ENCODE measurements around the gene DOLPP1.
A peak's percentile ranks its signal among the peaks of the same experiment; 100 is the strongest.
"Not testable (repeated sequence)": the region's sequence is repeated elsewhere in the genome, so short reads cannot be mapped to it uniquely, and the experiment has no call there.

Gene DOLPP1, protein sequence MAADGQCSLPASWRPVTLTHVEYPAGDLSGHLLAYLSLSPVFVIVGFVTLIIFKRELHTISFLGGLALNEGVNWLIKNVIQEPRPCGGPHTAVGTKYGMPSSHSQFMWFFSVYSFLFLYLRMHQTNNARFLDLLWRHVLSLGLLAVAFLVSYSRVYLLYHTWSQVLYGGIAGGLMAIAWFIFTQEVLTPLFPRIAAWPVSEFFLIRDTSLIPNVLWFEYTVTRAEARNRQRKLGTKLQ

DNA sequence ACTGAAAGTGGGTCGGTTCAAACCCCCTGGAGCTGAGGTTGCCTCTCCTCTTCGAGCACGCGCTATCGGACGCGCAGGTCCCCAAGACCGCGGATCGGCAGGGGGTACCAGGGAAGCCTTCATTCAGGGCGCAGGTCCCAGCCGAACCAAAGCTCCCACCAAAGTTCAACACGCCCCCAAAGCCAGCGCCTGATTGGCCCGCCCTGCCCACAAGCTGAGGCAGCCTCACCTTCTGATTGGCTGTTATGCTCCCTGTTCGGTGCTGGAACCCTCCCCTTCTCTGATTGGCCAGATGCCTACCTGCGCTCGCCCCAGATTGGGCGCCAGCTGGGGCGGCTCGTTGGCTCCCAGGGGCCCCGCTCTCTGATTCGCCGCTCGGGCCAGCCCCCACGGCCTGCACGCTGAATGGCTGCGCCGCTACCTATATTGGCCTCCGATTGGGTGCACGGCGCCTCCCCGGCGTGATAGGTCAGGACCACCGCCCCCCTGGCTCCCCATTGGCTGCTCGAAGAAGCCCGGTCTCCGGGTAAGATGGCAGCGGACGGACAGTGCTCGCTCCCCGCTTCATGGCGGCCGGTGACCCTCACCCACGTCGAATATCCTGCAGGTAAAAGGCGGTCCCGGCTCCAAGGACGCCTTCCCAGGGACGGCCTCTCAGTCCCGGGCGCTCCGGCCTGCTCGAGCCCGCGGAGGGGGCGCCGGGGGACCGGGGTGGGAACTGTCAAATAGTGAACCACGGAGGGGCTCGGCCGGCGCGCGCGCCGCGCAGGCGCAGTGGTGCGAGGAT lies at the start of gene DOLPP1:
Gene DOLPP1 (plus strand): TSS at position 511 of the 787 bp plus-strand sequence. CDS start 21 bp downstream, at position 532.
- DNase-seq, result peak; percentile 99 to 100

DNA sequence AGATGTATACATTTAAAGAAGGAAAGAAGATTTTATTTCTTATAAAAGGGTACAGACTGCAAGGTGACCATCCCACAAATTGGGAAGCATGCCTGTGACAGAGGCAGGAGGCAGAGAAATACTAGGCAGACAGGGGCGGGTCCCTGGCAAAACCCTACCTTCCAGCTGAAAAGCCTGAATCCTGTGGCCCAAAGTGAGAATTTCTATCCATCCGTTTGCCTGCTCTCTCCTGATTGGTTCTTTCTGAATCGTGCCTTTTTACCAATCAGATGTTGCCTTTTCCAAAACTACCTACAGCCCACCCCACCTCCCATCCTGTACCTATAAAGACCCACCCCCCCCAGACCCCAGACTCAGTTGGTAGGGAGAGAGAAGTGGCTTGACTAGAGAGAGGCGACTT lies 49.4 kb upstream of the DOLPP1 start:
- no peak for DNase-seq

DNA sequence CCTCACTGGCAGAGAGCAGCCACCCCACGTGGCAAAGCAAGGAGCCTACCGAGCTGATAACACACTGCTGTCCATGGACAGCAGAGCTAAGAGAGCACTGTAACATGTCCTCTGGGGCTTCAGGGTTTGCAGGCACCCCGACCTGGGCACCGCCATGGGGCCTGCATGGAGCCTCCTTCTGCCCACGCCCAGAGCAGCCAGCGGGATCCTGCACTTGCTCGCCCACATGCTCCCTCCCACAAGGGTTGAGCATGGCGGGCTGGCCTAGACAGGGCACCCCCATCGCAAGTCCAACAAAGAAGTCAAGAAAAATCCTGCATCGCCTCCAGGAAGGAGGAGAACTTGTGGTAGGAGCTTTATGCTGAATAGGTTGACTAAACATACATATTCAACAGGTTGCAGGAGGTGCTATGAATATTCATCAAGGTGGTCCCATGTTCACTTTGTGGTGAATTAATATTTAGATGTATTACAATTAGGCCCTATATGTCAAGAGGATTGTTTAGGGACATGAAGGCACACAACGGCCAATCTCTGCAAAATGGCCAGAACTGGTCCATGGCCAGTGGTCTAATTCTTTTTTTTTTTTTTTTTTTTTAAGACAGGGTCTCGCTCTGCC lies 48.3 kb upstream of the DOLPP1 start:
- no peak for DNase-seq

DNA sequence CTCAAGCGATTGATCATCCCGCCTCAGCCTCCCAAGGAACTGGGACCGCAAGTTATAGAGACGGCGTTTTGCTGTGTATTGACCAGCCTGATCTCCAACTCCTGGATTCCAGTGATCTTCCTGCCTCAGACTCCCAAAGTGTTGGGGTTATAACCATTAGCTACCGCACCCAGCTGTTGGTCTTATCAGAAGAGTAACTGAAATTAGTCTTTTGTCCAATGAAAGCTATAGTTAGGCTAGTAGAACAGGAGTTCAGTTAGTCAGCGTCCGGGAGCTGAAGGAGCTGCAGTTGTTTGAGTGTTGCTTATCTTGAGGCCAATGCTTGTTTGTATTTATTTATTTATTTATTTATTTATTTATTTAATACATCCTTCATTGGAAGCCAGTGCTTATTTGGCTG lies 47.7 kb upstream of the DOLPP1 start:
- DNase-seq, result no peak

DNA sequence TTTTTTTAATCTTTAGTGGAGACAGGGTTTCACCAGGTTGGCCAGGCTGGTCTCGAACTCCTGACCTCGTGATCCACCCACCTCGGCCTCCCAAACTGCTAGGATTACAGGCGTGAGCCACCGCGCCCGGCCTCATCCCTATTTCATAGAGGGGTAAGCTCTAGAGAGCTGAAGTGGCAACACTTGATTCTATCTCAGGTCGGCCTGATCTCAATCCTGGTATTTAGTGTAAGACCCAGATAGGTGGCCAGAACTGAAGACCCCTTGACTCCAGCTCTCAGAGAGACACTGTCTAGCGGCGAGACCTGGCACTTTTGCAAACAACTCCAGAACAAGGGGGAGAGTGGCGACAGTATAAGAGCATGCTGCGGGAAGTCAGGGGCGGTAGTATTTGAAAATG lies 45.1 kb upstream of the DOLPP1 start:
- not testable (repeated sequence) for DNase-seq

DNA sequence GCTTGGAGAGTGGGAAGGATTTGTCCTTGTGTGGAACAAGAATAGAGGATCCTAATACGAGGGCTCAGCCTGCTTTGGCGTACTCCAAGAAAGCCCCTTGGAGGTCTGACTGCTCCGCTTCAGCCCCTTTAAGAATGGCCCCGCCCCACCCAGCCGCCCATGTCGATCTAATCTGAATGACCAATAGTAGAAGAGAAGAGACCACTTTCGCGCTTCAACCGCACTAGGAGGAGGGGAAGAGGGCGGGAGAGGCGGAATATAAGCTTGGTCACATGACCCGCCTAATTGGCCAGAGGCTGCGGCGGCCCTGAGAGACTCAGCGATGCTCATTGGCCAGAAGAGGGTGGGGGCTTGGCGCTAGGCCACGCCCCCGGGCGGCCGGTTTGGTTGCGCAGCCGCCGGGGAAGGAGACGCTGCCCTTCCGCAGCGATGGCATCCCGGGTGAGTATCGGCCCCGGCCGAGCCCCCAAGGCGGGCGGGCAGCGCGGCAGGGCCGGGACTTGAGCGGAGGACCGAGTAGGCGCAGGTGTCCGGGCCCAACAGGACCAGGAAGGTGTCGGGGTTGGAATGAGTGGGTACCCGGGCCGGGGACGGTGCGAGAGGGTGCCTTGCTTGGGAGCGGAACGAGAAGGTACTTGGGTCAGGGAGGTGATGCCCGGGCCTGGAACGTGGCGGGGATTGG lies 44.5 kb upstream of the DOLPP1 start, which contains the start of gene MIGA2:
Gene MIGA2 (plus strand): TSS at position 386 of the 682 bp plus-strand sequence. CDS start 3,969 bp downstream, outside the sequence.
- peak; percentile 97 to 98 for DNase-seq

DNA sequence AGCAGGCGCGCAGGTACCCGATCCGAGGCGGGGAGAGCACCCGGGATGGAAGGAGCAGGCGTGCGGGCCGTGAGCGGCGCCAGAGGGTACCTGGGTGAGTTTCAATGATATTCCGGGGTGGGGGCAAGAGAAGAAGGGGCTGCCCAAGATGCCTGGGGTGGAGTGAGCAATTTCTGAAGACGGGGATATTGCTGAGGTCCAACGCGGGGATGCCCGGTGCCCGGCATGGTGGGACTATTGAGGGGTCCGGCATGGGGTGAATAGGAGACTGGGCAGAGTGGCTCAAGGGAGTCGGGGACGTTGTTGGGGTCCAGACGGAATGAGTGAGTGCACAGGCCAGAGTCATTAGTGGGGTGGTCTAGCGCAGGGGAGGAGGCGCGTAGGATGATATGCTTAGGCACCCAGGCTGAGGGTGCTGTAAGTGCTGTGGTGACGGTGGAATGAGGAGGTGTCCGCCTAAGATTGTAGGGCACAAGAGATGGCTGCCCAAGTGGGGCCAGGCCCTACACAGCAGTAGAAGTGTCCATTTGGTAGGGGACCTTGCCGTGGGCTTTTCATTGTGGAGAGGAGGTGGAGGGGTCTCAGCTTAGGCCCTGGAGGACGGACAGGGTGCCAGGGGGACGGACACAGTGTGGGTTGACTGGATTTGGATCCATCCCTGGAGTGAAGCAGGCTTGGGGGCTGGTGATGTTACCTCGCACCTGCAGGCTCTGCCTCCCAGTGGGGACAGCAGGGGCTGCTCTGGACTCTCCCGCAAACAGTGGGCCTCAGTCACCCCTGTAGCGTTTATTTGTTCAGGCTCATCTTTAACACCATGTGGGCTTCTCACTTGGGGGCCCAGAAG lies 43.8 kb upstream of the DOLPP1 start:
- DNase-seq, result no peak

DNA sequence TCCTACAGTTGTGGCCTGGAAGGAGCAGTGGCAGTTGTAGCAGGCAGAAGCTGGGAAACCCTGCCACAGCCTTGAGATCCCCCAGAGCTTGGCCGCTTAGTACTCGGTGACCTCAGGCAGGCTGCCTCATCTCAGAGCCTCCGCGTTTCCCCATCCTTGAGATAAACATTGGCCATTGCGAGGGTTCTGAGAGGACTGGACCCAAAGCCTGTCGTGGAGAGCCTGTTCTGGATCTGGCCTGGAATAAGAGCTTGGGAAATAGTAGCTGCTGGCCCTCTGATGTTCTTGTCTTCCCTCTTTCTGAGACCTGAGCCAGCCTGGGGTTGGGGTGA lies 43.2 kb upstream of the DOLPP1 start:
- DNase-seq, result no peak

DNA sequence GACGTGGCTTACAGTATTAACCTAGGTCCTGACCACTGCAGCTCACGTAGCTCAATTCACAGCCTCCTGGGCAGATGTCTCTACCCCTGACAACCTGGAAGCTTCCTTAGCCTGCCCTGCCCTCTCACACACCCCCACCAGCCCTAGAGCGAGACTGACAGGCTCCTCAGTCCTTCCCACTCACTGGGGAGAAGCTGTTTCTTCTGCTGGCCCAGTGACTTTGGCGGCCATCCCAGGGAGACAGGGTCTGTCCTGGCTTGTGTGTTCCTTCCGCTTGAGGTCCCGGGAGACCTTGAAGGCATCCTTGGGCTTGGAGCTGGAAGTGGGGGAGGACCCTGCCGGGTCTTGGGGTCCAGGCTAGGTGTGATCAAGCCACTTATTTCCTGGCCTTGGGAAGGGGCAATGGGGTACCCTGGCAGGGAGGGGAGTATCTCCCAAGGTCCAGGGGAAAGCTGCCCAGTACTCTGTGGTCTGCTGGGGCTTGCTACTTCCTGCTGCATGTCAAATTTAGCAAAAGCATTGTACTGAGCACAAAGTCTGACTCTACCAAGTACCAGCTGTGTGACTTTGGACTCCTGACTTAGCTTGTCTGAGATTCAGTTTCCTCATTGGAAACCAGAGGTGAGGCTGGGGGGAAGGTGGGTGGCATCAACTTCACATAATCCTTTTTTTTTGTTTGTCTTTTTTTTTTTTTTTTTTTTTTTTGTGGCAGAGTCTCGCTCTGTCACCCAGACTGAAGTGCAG lies 42.6 kb upstream of the DOLPP1 start:
- no peak for DNase-seq

DNA sequence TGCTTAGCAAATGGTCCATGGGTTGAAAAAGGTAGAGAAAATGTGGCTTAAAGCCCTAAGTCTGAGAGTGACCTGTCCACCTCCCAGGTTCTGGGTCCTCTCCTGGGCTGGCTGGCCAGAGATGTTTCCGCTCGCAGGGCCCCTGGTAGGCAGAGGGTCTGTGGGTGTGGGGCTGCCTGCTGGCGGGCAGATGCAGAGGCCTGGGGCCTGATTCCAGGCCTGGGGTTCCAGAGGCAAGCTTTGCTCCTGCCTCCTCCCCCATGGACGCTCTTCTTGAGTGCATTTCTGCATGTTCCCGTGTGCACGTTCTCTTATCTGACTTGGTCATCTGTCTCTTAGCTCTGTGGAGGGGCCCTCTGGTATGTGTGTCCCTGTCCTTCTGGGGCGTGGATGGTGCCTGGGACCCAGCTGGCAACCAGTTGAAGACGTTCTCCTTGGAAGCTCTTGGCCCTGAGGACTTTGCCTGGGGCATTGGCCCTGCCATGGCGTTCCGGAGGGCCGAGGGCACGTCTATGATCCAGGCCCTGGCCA lies 40.7 kb upstream of the DOLPP1 start:
- DNase-seq, result no peak

DNA sequence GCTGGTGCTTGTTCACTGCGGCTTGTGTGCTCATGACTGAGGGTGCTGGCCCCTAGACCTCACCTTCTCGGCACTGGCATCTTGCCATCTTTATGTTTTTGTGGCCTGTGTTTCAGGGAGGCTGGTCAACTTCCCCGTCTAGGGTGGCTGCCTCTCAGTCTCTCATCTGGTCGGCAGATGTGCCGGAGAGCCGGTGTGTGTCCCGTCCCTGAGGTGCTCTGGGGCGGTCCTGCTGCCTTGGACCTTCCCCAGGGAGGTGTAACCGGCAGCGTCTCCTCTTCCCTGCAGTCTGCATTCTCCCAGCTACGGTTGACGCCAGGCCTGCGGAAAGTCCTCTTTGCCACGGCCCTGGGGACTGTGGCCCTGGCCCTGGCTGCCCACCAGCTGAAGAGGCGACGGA lies 38.9 kb upstream of the DOLPP1 start:
- no peak for DNase-seq

DNA sequence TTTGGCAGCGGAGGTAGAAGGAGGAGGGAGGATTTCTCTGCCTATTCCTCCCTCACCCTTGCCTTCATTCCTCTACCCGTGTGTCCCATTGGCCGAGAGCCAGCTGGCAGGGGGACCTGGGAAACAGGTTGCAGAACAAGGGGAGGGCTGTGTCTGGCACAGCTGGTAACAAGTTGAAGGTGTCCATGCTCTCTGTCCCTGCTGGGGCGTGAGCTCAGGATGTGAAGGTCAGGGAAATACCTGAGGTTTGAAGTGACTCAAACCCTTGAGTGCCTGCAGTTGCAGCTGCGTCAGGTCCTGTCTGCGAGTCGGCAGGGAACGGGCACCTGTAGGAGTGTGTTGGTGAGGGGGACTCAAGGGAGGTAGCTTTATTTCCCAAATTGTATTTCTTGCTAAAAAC lies 28.3 kb upstream of the DOLPP1 start:
- no peak for DNase-seq

DNA sequence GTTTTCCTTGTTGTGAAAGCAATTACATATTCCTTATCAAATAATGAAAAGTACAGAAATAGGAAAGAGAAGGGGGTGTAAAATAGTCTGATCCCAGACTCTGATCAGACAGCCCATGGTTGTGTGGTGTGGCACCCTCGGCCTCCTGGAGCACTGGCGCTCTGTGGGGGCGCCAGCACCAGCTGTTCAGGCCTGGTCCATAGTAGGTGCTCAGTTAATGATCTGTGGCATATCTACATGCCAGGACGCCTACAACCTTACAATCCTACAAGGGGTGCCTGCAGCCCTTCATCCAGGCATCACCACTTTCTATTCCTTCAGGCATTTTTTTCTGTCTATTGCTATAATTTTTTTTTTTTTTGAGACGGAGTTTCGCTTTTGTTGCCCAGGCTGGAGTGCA lies 27.9 kb upstream of the DOLPP1 start:
- DNase-seq, result no peak

DNA sequence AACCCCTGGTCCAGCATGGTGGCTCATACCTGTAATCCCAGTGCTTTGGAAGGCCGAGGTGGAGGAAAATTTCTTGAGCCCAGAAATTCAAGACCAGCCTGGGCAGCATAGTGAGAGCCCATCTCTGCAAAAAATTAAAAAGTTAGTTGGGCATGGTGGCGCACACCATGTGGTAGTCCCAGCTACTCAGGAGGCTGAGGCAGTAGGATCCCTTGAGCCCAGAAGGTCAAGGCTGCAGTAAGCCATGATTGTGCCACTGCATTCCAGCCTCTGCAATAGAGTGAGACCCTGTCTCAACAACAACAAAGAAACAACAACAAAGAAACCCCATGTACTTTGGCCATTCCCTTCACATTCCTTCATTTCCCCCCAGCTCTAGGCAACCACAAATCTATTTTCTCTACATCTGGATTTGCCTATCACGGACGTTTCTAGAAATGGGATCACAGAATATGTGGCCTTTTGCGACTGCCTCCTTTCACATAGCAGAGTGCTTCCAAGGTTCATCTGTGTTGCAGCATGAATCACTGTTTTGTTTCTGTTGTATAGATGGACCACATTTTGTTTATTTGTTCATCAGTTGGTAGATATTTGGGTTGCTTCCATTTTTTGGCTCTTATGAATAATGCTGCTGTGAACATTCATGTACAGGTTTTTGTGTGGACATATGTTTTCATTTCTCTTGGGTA lies 26.6 kb upstream of the DOLPP1 start:
- DNase-seq, result no peak

DNA sequence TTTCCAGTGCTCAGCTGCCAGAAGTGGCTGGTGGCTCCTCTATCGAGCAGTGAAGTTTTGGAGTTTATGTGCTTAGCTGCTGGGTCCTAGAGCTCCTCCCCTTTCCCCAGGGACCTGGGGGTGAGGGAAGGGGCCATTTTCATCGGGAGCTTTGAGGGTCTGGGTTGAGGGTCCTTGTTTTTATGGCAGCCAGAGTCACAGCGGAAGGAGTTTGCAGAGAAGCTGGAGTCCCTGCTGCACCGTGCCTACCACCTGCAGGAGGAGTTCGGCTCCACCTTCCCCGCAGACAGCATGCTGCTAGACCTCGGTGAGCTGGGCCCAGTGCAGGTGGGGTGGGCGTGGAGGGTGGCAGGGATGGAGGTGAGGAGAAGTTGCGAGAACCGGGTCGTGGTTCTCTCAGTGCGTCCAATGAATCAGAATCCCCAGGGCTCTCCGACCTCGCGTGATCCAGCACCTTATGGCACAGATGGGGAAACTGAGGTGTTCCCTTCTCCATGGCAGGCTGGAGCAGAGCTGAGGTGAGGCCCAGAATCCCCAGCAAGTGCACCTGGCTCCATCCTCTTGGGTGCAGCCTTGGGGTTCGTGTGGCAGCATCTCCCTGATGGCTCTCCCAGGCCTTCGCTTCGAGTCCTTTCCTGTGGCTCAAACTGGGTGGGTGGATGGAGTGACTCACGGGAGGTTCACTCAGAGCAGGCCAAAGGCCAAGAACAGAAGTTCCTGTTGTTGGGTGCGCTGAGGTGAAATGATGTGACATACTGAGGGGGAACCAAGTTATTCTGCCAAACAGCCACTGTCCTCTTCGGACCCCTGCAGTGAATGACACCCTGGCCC lies 21.7 kb upstream of the DOLPP1 start:
- no peak for DNase-seq

DNA sequence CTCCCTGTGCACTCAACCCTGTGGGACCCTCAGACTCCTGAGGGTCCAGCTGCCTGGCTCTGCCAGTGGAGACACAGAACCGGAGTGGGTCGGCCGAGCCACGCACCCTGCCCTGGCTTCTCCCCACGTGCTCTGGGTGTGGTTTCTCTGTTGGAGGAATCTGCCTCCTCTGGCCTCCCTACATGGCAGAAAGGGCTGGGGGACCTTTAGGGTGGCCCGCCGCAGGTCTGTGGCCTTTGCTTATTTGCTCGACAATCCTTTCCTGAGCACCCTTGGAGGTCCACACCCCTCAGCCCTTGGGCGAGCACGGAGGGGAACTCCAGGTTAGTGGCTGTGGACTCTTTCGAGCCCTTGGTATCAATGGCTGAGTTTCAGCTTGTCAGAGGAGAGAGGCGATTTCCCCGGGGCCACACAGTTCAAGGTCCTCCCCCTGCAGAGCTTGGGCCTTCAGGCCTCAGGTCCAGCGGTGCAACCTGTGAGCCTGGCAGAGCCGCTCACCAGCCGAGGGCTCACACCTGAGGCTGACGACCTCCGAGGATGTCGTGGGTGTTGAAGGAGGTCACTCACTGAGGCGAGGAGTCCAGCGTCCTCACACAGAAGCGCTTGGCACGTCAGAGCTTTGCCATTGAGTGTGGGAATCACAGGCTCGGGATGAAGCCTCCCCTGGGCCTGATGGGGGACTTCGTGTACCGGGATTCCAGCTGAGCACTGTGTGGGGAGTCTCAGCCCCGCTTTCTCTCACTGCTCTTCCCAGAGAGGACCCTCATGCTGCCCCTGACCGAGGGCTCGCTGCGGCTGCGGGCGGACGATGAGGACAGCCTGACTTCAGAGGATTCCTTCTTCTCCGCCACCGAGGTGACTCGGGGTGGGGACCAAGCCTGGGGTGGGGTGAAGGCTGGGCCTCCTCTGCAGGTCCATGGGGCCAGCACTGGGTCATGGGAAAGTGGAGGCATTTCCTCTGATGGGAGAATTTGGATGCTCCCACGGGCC lies 20.8 kb upstream of the DOLPP1 start:
- DNase-seq, result no peak

DNA sequence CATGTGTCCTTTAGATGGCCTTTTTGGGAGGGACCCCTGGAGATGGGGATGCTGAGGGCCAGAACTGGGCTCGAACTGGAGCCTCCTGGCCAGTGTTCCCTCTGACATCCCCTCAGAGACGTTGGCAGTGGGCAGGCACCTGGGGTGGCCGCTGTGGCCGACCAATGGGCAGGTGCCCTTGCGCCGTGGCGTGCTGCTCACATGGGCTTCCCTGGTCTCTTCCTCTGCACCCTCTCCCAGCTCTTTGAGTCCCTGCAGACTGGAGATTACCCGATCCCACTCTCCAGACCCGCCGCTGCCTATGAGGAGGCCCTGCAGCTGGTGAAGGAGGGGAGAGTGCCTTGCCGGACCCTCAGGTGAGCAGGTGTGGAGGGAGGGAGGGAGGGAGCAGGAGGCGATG lies 19.9 kb upstream of the DOLPP1 start:
- no peak for DNase-seq

DNA sequence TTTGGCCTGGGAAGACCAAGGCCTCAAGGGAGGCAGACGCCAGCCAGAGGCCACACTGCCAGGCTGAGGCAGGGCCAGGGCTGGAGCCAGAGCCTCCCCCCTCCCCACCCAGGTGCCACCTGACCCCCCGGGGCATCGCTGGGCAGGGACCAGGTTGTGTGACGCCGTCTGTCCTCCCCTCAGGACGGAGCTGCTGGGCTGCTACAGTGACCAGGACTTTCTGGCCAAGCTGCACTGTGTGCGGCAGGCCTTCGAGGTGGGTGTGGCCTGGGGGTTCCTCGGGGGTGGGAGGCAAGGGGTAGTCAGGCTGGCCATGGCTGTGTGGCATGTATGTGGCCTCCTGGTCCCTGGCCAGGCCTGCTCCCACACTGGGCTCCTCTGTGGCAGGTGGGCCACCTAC lies 17.9 kb upstream of the DOLPP1 start:
- no peak for DNase-seq

DNA sequence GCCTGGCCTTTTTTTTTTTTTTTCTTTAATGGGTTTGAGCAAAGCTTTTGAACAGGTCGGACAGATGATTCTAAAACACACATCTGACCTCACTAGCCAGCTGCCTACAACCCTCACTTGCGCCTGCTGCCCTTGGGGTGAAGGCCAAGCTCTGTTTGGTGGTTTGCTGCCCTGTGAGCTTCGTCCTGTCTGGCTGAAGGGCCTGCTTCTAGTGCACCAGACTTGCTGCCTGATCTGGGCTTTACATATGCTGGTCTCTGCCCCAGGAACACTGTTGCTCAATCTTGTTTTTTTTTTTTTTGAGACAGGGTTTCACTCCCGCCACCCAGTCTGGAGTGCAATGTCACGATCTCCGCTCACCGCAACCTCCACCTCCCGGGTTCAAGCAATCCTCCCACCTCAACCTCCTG lies 16.4 kb upstream of the DOLPP1 start:
- DNase-seq, result no peak

Data from CD4-positive, alpha-beta T cell treated with Interleukin-4 for 1 hour (primary cell).